Neural cell (in vitro differentiated cells): ENCODE measurements around the gene AP1M2. TPM values are rescaled to one million over a fixed set of nuclear protein-coding genes. Genes with fewer than 3 reads are reported as not detected.

Experiments
- H2AFZ ChIP-seq: fragments of 200-600, 300-800 bp; sonication (generic), shearing (Covaris generic); 2 replicates; pipeline ENCODE4 v1.6.0; 2014; ENCODE audit warnings: low read depth, mild to moderate bottlenecking, antibody characterized with exemption, low read length, moderate library complexity
- H3F3A ChIP-seq: fragments of 200-600 bp; shearing (Covaris generic); 2 replicates; pipeline ENCODE4 v1.6.1; 2016; ENCODE audit warnings: mild to moderate bottlenecking, moderate library complexity, mixed read lengths, antibody characterized with exemption, low read length; ENCODE audit not compliant: insufficient read depth, poor library complexity, severe bottlenecking
- H3K27ac ChIP-seq: fragments of 200-600, 300-800 bp; sonication (generic), shearing (Covaris generic); 2 replicates; pipeline ENCODE4 v1.5.1; 2014; ENCODE audit warnings: mild to moderate bottlenecking, low read length, moderate library complexity
- H3K27me3 ChIP-seq: fragments of 300-800, 200-600 bp; sonication (generic), shearing (Covaris generic); 2 replicates; pipeline ENCODE4 v1.6.0; 2014; ENCODE audit warnings: mild to moderate bottlenecking, low read depth, low read length, moderate library complexity; ENCODE audit not compliant: insufficient read depth
- H3K36me3 ChIP-seq: fragments of 300-800, 200-600 bp; sonication (generic), shearing (Covaris generic); 2 replicates; pipeline ENCODE4 v1.5.1; 2014; ENCODE audit warnings: mild to moderate bottlenecking, antibody characterized with exemption, low read length, moderate library complexity; ENCODE audit not compliant: insufficient read depth
- H3K4me2 ChIP-seq: fragments of 300-800, 200-600 bp; sonication (generic), shearing (Covaris generic); 2 replicates; pipeline ENCODE4 v1.6.0; 2014; ENCODE audit warnings: mild to moderate bottlenecking, low read length
- H3K4me3 ChIP-seq: fragments of 300-800, 200-600 bp; sonication (generic), shearing (Covaris generic); 2 replicates; pipeline ENCODE4 v1.5.1; 2014; ENCODE audit warnings: mild to moderate bottlenecking, low read length, moderate library complexity
- H3K79me2 ChIP-seq: fragments of 200-600 bp; shearing (Covaris generic); replicated peaks from 2 replicates; pipeline ENCODE4 v1.6.0; 2014; ENCODE audit warnings: mild to moderate bottlenecking, low read length, moderate library complexity; ENCODE audit not compliant: insufficient read depth
- H3K9ac ChIP-seq: fragments of 300-800, 200-600 bp; sonication (generic), shearing (Covaris generic); 2 replicates; pipeline ENCODE4 v1.6.1; 2016; ENCODE audit warnings: mild to moderate bottlenecking, low read length, mixed read lengths
- H3K9me2 ChIP-seq: fragments of 200-600 bp; shearing (Covaris generic); 2 replicates; pipeline ENCODE4 v1.6.1; 2016; ENCODE audit warnings: mild to moderate bottlenecking, low read length, mixed read lengths; ENCODE audit not compliant: insufficient read depth
- H3K9me3 ChIP-seq: fragments of 200-600, 300-800 bp; sonication (generic), shearing (Covaris generic); 2 replicates; pipeline ENCODE4 v1.6.1; 2016; ENCODE audit warnings: mild to moderate bottlenecking, mixed run types, low read length, moderate library complexity, mixed read lengths
- H4K20me1 ChIP-seq: fragments of 200-600 bp; shearing (Covaris generic); 2 replicates; pipeline ENCODE4 v1.6.1; 2016; ENCODE audit warnings: mild to moderate bottlenecking, mixed run types; ENCODE audit not compliant: insufficient read depth
- EP300 ChIP-seq: fragments of 450-650 bp; conservative IDR thresholded peaks from 2 replicates; pipeline ENCODE4 v1.6.1; 2014; ENCODE audit warnings: antibody characterized with exemption, mild to moderate bottlenecking, moderate library complexity; ENCODE audit not compliant: poor library complexity, severe bottlenecking
- EZH2 ChIP-seq: fragments of 200-600, 300-800 bp; shearing (Covaris generic), sonication (generic); IDR thresholded peaks from 2 replicates; pipeline ENCODE4 v1.6.1; 2014; ENCODE audit warnings: antibody characterized with exemption, low read length, borderline replicate concordance, mild to moderate bottlenecking; ENCODE audit not compliant: insufficient read depth, poor library complexity, severe bottlenecking
- MXI1 ChIP-seq: fragments of 450-650 bp; conservative IDR thresholded peaks from 2 replicates; pipeline ENCODE4 v1.6.1; 2014; ENCODE audit warnings: antibody characterized with exemption, mild to moderate bottlenecking; ENCODE audit not compliant: poor library complexity, severe bottlenecking
- POLR2AphosphoS5 ChIP-seq: IDR thresholded peaks from 2 replicates; pipeline ENCODE4 v1.6.1; 2012
- RAD21 ChIP-seq: fragments of 450-650 bp; conservative IDR thresholded peaks from 2 replicates; pipeline ENCODE4 v1.6.1; 2014; ENCODE audit warnings: antibody characterized with exemption, mild to moderate bottlenecking, moderate library complexity
- REST ChIP-seq: IDR thresholded peaks from 2 replicates; pipeline ENCODE4 v1.6.1; 2012; ENCODE audit warnings: borderline replicate concordance
- SMC3 ChIP-seq: fragments of 450-650 bp; conservative IDR thresholded peaks from 2 replicates; pipeline ENCODE4 v1.6.1; 2014; ENCODE audit warnings: antibody characterized with exemption, mild to moderate bottlenecking, moderate library complexity; ENCODE audit not compliant: poor library complexity
- TAF1 ChIP-seq: IDR thresholded peaks from 2 replicates; pipeline ENCODE4 v1.6.1; 2012; ENCODE audit warnings: low read depth
- polyA plus RNA-seq: library from polyadenylated mRNA; depleted of rRNA; stranded (reverse); fragments of >200 nt; gene quantifications from 2 replicates; pipeline ENCODE4 v1.2.3, GENCODE V29; 2014
- TF ChIP-seq, protein P1 (sequence below): fragments of 450-650 bp; IDR thresholded peaks from 2 replicates; pipeline ENCODE4 v1.5.1; 2014; ENCODE audit warnings: antibody characterized with exemption, mild to moderate bottlenecking, moderate library complexity; ENCODE audit not compliant: poor library complexity, severe bottlenecking

The AP1M2 gene
- polyA plus RNA-seq, 1 donor from 2014 or later = 0.38 TPM

- no peaks in the 10 kb centered on the region for H3K9me3 ChIP-seq
- TF ChIP-seq SMC3 (no peak), RAD21 (no peak), REST (no peak), TAF1 (no peak), MXI1 (no peak), POLR2AphosphoS5 (no peak), EZH2 (no peak), EP300 (no peak)
- TF ChIP-seq, protein P1, sequence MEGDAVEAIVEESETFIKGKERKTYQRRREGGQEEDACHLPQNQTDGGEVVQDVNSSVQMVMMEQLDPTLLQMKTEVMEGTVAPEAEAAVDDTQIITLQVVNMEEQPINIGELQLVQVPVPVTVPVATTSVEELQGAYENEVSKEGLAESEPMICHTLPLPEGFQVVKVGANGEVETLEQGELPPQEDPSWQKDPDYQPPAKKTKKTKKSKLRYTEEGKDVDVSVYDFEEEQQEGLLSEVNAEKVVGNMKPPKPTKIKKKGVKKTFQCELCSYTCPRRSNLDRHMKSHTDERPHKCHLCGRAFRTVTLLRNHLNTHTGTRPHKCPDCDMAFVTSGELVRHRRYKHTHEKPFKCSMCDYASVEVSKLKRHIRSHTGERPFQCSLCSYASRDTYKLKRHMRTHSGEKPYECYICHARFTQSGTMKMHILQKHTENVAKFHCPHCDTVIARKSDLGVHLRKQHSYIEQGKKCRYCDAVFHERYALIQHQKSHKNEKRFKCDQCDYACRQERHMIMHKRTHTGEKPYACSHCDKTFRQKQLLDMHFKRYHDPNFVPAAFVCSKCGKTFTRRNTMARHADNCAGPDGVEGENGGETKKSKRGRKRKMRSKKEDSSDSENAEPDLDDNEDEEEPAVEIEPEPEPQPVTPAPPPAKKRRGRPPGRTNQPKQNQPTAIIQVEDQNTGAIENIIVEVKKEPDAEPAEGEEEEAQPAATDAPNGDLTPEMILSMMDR = no peak
- H3F3A ChIP-seq = no peaks in the 10 kb centered on the region
- H3K4me3 ChIP-seq = peak overlapping the region; percentile 25
- H3K9me2 ChIP-seq = no peaks in the 10 kb centered on the region
- H3K9ac ChIP-seq = no peak overlapping the region
- no peaks in the 10 kb centered on the region for H4K20me1 ChIP-seq
- no peaks in the 10 kb centered on the region for H3K79me2 ChIP-seq
- H3K4me2 ChIP-seq = no peak overlapping the region
- no peaks in the 10 kb centered on the region for H3K27me3 ChIP-seq
- H3K27ac ChIP-seq = no peak overlapping the region
- H3K36me3 ChIP-seq = no peaks in the 10 kb centered on the region
- no peak overlapping the region for H2AFZ ChIP-seq
Observed at GRCh38 chr19:10625762-10626138, 38.6 kb upstream of the AP1M2 start.

GRCh38 chr19:10625003-10625761, 38.1 kb upstream of the AP1M2 start, which contains the start of gene SLC44A2:
Gene SLC44A2 (plus strand): TSS chr19:10625553. CDS start chr19:10625634, 81 bp downstream.
- Histone ChIP-seq H3K9ac (no peak within 1 kb of the TSS), H3K27me3 (no peaks in the 10 kb centered on the region), H3K9me2 (no peaks in the 10 kb centered on the region), H3K4me2 (no peak within 1 kb of the TSS), H3K27ac (no peak within 1 kb of the TSS), H2AFZ (no peak within 1 kb of the TSS), H3F3A (no peaks in the 10 kb centered on the region), H3K79me2 (no peaks in the 10 kb centered on the region), H4K20me1 (no peaks in the 10 kb centered on the region), H3K4me3 (peak within 1 kb of the TSS; percentile 25), H3K36me3 (no peaks in the 10 kb centered on the region), H3K9me3 (no peaks in the 10 kb centered on the region)
- TF ChIP-seq EP300 = no peak
- TF ChIP-seq TAF1 = no peak
- TF ChIP-seq REST = no peak
- no peak for TF ChIP-seq EZH2
- TF ChIP-seq POLR2AphosphoS5 = no peak
- no peak for TF ChIP-seq RAD21
- TF ChIP-seq MXI1 = no peak
- no peak for TF ChIP-seq SMC3
- TF ChIP-seq, protein P1 = no peak
